Limb (tissue), 2 donors: ENCODE results near the gene CLCA1.
"Not testable (repeated sequence)": the region's sequence is repeated elsewhere in the genome, so short reads cannot be mapped to it uniquely, and the experiment has no call there.

ENCODE experiments used
- DNase-seq, 2 donors: peaks; one replicate each; pipeline ENCODE4 v3.0.0-alpha.2; 2016; ENCODE audit errors: extremely low spot score in 2 of 2

The CLCA1 gene

DNA sequence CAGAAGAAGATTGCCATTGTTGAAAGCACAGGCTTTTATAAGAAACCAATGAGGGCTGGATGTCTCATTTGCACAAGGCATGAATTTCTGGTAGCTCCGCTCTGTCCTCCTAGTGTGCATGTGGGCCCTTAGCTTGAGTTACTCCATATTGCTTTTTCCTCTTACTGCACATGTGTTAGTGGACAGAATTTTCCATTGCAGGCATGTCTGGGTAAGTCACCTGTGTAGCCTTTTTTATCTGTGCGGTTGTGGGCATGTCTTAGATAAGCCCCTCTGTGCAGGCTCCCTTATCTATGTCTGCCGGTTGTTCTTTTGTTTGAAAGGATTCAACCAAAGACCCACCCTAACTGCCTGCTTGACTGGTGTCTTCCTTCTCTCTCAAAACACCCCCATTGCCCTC, 7.2 kb upstream of the CLCA1 start:
- no peak for DNase-seq

DNA sequence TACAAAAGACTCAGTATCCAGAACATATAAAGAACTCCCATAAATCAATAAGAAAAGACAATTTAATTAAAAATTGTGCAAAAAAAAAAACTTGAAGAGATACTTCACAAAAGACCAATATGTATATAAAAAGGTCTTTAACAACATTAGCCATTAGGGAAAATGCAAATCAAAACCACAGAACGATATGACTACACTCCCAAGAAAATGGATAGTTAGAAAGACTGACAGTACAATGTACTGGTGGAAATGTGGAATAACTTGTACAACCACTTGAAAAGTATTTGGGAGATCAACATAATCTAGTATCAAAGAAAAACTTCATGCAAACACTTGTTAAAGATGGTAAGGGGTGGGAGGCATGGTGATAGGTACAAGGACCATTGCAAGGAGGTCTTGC, 3.9 kb upstream of the CLCA1 start:
- DNase-seq, result no peak

- no peak for DNase-seq
Measured at GRCh38 chr1:86466109-86466844, 2.5 kb upstream of the CLCA1 start.

GRCh38 chr1:86466986-86467385, 1.7 kb upstream of the CLCA1 start:
- DNase-seq, result no peak

DNA sequence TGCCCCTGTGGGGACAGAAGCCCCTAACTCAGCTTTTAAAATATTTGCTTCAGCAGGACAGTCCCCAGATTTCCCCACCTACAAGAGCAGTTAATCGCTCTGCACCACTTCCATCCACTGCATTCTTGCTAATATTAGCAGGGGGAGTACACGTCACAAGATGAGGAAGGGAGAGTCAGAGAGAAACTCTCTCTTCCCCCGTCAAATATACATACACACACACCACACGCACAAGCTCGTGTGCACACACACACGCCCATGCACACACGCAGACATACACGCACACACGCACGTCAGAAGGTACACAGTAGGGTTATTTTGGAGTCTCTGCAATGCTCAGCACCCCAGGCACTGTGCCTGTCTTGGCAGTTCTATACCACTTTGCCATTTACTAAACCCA, 2.1 kb downstream of the CLCA1 start:
- DNase-seq, result no peak

DNA sequence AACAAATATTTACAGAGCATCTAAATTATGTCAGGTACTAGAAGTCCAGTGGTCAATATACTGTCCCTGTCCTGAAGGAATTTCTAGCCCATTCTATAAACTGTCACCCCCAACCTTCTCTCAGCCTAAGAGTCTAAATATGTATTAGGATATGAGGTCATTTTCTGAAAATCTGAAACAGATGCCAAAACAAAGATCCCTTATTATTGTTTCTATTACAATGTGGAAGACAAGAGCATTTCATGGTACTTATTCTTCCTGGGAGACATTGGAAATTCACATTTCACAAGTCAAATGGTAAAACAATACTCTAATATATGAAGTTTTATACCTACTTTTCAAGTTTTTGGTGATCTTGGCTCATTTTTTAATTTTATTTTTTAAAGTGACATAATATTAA, 2.6 kb downstream of the CLCA1 start:
- DNase-seq, result no peak

DNA sequence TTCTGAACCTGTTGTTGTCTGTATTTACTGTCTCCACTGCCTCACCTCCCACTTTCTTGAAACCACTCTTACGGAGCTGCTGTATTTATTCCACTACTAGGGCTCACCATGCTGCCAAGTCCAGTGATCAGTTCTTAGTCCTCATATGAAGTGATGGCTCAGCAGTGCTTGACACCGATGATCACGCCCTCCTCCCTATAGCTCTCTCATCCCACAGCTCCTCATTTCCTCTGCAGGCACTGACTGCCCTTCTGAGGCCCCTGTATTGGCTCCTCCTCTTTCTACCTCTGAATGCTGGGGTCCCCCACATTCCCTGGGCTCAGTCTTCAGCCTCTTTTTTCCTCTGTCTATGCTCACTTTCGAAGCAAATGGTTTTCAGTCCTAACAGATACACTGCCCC, 3.4 kb downstream of the CLCA1 start:
- DNase-seq, result no peak

- no peak for DNase-seq
Measured at GRCh38 chr1:86472767-86473166, 4.0 kb downstream of the CLCA1 start.

DNA sequence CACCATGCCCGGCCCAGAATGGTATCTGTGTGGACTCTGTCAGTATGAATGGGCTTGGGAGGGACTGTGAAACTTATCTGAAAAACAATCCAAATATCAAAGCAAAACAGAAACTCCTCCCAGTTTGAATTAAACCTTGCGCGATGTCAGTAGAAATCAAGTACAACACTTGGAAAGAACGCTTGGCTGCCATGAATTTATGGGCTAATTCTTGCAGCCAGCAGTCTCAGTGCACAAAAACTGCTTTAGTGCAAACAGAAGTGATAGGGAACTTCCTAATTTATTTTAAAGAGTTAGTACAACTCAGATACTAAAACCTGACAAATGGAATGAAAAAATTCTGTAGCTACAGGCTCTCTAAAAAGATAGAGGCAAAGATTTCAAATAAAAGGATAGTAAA, 8.5 kb downstream of the CLCA1 start:
- no peak for DNase-seq

DNA sequence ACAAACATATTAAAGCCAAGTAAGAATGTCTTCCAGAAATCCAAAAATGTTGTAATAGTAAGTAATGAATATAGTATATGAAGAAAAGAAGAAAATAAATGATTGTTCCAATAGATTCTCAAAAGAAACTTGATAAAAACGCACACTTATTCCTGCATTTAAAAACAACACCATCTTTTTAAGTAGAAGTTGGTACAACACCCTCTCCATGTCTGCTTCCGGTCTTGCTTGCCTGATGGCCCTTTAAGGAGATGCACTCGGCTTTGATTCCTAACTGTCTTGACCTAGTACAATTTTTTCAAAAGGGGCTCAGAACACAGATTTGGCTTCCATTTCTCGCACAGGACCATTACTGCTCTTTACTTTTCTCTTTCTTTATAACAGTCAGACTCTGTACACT, 9.0 kb downstream of the CLCA1 start:
- DNase-seq, result no peak

DNA sequence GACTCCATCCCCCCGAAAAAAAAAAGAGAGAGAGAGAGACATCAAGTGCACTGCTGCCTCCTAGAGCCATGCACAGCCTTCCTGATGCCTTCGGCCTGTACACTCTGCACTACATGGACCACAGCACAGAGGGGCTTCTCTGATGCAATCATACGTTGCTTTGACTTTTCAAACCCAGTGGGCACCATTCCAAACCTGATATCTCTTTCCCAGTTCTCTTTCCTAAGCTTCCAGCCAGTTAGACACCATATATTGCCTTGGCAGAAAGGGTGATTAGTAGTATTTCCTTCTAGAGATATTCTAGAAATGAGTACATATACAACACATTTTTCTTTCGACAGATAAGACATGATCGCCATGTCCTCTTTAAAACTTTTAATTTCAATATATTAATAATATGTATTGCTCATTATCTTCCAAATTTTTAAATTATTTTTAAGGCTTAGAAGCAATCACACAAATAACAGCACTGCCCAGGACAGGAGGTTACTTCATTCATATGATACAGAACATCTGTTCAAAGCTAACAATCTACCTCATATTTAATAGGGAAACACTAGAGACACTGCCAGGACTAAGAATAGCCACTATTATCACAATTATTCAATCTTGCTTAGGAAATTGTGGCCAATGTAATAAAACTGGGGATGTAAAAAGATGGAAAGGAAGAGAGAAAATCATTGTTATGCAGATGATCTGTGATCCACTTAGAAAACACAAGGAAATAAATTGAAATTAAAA, 9.9 kb downstream of the CLCA1 start:
- no peak for DNase-seq

GRCh38 chr1:86481966-86482365, 13.2 kb downstream of the CLCA1 start:
- DNase-seq, result no peak

GRCh38 chr1:86487131-86487810, 18.5 kb downstream of the CLCA1 start:
- DNase-seq, result peak in 1 of 2 donors; percentile 28

GRCh38 chr1:86487811-86488141, 19.0 kb downstream of the CLCA1 start:
- no peak for DNase-seq

- no peak for DNase-seq
Measured at GRCh38 chr1:86489242-86489878, 20.6 kb downstream of the CLCA1 start.

- DNase-seq, result no peak
Measured at GRCh38 chr1:86491171-86491950, 22.6 kb downstream of the CLCA1 start.

- no peak for DNase-seq
Measured at GRCh38 chr1:86498281-86498680, 29.6 kb downstream of the CLCA1 start.

DNA sequence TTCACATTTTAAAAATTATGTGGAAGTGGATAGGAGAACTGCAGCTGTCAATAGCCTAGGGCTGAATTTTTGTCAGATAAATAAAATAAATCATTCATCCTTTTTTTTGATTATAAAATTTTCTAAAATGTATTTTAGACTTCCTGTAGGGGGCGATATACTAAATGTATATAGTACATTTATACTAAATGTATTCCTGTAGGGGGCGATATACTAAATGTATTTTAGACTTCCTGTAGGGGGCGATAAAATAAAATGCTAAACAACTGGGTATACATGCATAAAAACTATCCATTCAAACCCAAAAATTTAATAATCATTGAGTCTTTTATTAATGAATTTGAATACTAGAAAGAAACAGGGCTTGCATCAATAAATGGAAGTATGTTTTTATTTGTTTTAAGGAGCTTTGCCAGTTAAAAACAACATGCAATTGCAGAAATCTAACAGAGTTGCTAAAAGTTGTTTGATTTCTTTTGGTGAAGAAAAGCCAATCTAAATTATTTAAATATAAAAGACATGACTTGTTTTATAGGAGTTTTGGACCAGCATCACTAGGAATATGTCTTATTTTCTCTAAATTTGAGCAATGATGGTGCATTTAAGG, 31.4 kb downstream of the CLCA1 start:
- no peak for DNase-seq

GRCh38 chr1:86500714-86501113, 32.0 kb downstream of the CLCA1 start:
- no peak for DNase-seq

GRCh38 chr1:86502125-86502646, 33.5 kb downstream of the CLCA1 start:
- not testable (repeated sequence) for DNase-seq
